ENCODE measurements around the gene MED9. TPM values are rescaled to one million over a fixed set of nuclear protein-coding genes. Genes with fewer than 3 reads are reported as not detected.

MED9 gene
- total RNA-seq, 2 donors from 2014 or later = 4.9 to 7.8 TPM

DNA sequence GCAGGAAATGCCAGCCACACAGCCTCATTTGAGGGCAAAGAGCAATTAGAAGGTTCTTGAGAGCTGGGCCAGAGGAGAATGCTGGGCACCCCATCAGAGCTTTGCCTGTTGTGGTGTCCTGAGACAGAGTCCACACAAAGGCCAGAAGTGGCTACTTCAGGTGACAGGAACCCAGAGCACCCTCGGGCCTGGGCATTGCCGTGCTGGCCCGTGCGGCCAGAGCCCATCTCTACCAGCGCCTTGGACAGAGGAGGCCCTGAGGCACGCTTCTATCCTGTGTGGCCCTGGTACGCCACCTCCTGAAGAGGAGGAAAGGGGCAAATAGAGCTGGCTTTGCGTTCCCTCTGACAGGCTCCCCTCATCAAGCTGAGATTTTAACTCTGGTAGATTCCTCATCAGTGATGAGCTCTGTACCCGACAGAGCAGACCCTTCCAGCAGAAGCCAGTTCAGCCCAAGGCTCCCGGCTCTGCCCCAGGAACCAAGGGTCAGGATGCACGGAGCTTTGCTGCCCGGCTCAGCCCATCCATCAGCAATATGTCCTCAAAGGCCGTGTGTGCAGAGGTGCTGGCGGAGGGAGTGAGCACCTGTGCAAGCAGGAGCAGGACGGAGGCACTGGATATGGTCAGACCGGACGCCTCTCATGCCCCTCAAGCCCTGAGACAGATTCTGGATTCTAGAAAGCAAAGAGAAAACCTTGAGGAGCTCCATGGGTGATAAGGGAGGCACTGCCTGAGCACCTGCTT, 22.8 kb downstream of the MED9 start:
- Histone ChIP-seq H3K4me1 (peaks cover 25% of the 10 kb centered on the region), H3K36me3 (replicated peaks in 1 of 2; ENCODE audit: insufficient read depth in 1 of 2, low read depth in 2 of 2) (no peaks in the 10 kb centered on the region), H3K9me3 (no peaks in the 10 kb centered on the region), H3K27me3 (no peaks in the 10 kb centered on the region), H3K4me3 (no peak overlapping the region), H3K27ac (no peak overlapping the region)
- 74 to 82% methylated on average over 12 to 17 of the region's 17 CpGs for WGBS, 2 donors
- DNase-seq = peak in 2 of 4 donors; percentile 1 to 3
- intact Hi-C loops (cut with DNase I) = loop anchor here (2.0 to 5.0 kb wide), 3 partner anchors 58 to 147 kb away; no protein-coding TSS in a partner anchor
- ATAC-seq = no peak
- TF ChIP-seq, protein P1, sequence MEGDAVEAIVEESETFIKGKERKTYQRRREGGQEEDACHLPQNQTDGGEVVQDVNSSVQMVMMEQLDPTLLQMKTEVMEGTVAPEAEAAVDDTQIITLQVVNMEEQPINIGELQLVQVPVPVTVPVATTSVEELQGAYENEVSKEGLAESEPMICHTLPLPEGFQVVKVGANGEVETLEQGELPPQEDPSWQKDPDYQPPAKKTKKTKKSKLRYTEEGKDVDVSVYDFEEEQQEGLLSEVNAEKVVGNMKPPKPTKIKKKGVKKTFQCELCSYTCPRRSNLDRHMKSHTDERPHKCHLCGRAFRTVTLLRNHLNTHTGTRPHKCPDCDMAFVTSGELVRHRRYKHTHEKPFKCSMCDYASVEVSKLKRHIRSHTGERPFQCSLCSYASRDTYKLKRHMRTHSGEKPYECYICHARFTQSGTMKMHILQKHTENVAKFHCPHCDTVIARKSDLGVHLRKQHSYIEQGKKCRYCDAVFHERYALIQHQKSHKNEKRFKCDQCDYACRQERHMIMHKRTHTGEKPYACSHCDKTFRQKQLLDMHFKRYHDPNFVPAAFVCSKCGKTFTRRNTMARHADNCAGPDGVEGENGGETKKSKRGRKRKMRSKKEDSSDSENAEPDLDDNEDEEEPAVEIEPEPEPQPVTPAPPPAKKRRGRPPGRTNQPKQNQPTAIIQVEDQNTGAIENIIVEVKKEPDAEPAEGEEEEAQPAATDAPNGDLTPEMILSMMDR (IDR thresholded peaks at IDR 0.05) = no peak
- no peak for TF ChIP-seq POLR2A (IDR thresholded peaks at IDR 0.05)

DNA sequence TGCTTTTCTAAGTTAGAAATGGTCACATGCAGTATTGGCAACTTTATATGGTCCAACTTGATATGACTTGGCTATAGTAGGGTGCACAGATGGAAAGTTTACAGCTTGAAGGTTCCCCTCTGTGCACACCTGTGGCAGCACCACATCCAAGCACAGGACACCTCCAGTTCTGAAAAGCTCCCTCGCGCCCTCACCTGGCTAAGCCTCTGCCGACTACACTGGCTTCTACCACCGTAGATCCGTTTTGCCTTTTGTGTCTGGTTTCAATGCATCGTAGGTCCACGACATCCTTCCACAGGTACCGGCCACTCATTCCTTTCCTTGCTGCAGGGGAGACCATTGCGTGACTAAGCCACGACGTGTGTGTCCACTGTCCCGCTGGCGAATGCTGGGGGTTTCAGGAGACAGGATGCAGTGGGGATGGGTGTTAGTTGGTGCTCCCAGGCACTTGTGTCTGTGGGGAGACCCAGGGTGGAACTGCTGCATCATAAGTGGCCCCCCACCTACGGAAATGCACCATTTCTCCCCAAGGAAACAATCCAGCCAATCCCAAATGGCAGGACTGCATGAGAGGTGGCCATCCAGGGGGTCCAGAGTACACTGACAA, 24.3 kb downstream of the MED9 start:
- peaks cover 12% of the 10 kb centered on the region for H3K4me1 ChIP-seq
- H3K27me3 ChIP-seq = no peaks in the 10 kb centered on the region
- no peaks in the 10 kb centered on the region for H3K36me3 ChIP-seq (replicated peaks in 1 of 2; ENCODE audit: insufficient read depth in 1 of 2, low read depth in 2 of 2)
- TF ChIP-seq, protein P1 (IDR thresholded peaks at IDR 0.05) = peak in 1 of 7 experiments; percentile 41
- TF ChIP-seq POLR2A (IDR thresholded peaks at IDR 0.05) = no peak
- WGBS, 2 donors = 64 to 65% methylated on average over 14 of the region's 14 CpGs
- ATAC-seq (no peak), DNase-seq (peak in 1 of 4 donors; percentile 70)
- H3K4me3 ChIP-seq = no peak overlapping the region
- no peaks in the 10 kb centered on the region for H3K9me3 ChIP-seq
- intact Hi-C loops (cut with DNase I) = loop anchor here (5.0 kb wide), 2 partner anchors 56 to 149 kb away; no protein-coding TSS in a partner anchor
- H3K27ac ChIP-seq = no peak overlapping the region

DNA sequence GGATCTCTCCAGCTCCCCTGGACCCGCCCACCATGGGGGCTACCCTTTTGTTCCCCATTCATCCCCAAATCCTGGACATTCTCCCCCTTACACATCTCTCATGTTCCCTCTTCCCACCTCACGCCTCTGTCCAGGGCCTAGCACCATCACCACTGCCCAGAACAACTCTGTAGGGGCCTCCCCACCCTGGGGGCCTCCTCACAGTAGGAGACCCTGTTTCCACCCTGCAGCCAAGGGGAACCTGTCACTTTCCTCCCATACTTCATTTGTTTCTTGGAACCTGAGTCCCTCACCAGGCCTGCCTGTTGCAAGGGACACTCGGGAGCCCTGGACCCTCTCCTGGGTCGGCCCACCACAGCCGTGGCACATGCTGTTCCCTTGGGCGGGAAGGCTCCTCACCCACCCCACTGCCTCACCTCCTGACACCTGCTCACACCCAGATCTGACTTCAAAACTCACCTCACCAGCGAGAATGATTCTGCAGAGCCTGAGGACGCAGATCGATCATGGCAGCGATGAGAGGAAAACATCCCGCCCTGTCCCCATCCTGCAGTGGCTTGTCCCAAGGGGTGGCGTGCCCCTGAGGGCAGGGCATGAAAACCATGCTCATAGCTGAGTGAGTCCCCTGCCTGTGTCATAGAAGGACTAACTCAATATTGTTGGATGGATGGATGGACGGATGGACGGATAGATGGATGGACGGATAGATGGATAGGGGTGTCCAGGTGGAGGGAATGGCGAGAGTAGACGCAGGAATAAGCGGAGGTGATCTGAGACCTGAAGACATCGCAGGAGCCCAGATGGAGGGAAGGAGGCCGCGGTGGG, 26.2 kb downstream of the MED9 start:
- no peaks in the 10 kb centered on the region for H3K27me3 ChIP-seq
- 82 to 90% methylated on average over 19 to 21 of the region's 21 CpGs for WGBS, 2 donors
- H3K36me3 ChIP-seq (replicated peaks in 1 of 2; ENCODE audit: insufficient read depth in 1 of 2, low read depth in 2 of 2) = no peaks in the 10 kb centered on the region
- DNase-seq (no peak), ATAC-seq (no peak)
- H3K27ac ChIP-seq = no peak overlapping the region
- H3K4me3 ChIP-seq = no peak overlapping the region
- no peaks in the 10 kb centered on the region for H3K9me3 ChIP-seq
- peaks cover 16% of the 10 kb centered on the region for H3K4me1 ChIP-seq
- TF ChIP-seq POLR2A (IDR thresholded peaks at IDR 0.05) = no peak
- intact Hi-C loops (cut with DNase I) = loop anchor here (5.0 kb wide), 2 partner anchors 54 to 151 kb away; no protein-coding TSS in a partner anchor

DNA sequence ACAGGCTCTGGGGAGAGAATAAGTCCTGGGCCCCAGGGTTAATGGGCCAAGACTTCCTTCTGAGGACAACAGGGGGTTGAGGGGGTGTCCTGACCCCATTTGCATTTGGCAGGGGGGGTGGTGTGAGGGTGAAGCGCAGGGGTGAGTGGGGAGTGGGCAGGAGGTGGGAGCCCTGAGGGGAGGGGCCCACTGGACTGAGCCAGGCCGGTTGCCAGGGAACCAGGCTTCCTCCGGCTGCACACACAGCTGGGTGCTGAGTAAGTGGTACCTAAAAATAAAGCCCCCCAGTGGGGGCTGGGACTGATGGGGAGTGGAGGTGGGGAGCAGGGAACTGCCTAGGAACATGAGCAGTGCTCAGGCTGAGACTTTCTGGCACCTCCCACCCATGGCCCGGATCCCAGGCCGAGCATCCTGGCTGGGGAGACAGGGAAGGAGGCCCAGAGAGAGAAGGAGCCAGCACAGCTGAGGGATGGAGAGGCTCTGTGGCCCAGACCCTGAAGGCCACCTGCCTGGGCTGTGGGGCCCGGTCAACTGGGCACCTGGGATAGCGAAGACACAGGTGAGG, 26.8 kb downstream of the MED9 start:
- DNase-seq (no peak), ATAC-seq (no peak)
- Histone ChIP-seq H3K4me1 (peaks cover 16% of the 10 kb centered on the region), H3K9me3 (no peaks in the 10 kb centered on the region), H3K27me3 (no peaks in the 10 kb centered on the region), H3K36me3 (replicated peaks in 1 of 2; ENCODE audit: insufficient read depth in 1 of 2, low read depth in 2 of 2) (no peaks in the 10 kb centered on the region), H3K4me3 (no peak overlapping the region), H3K27ac (no peak overlapping the region)
- intact Hi-C loops (cut with DNase I) = loop anchor here (5.0 kb wide), 2 partner anchors 54 to 151 kb away; no protein-coding TSS in a partner anchor
- 64 to 68% methylated on average over 5 to 6 of the region's 7 CpGs for WGBS, 2 donors
- TF ChIP-seq POLR2A (IDR thresholded peaks at IDR 0.05) = no peak
- TF ChIP-seq, protein P1 (IDR thresholded peaks at IDR 0.05) = no peak

Measured in body of pancreas (tissue), 4 donors.